ENCODE results near the gene SCAF1.
"Not testable (repeated sequence)": the region's sequence is repeated elsewhere in the genome, so short reads cannot be mapped to it uniquely, and the experiment has no call there.

Gene SCAF1

GRCh38 chr19:49615861-49616260 is 26.1 kb upstream of the SCAF1 start:
- no peak for DNase-seq (ENCODE audit: extremely low read depth in 1 of 2, low read depth in 1 of 2)

DNA sequence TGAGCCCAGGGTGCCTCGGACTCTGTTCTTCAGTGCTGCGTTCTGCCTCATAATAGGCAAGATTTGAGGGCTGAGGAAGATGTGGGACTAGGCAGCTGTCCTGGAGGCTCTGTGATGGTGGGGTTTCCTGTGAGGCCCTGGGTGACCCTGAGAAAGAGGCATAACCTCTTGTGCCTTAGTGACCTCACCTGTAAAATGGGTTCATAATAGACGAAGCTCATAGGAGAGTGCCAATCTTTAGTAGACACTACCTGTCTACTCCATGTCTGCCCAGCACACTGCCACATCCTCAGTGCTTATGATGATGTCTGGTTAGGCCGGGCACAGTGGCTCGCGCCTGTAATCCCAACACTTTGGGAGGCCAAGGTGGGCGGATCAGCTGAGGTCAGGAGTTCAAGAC is 25.5 kb upstream of the SCAF1 start:
- DNase-seq (ENCODE audit: extremely low read depth in 1 of 2, low read depth in 1 of 2): no peak

DNA sequence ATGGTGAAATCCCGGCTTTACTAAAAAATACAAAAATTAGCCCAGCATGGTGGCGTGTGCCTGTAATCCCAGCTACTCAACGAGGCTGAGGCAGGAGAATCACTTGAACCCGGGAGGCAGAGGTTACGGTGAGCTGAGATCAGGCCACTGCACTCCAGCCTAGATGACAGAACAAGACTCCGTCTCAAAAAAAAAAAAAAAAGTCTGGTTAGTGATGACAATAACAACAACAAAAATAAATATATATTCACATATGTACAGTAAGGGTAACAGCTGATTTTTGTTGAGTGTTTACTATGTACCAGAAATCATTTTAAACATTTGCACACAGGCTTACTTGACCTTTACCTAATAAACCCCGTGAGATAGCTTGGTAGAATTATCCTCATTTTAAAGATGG is 25.1 kb upstream of the SCAF1 start:
- DNase-seq (ENCODE audit: extremely low read depth in 1 of 2, low read depth in 1 of 2): no peak

- not testable (repeated sequence) for DNase-seq (ENCODE audit: extremely low read depth in 1 of 2, low read depth in 1 of 2)
Observed at GRCh38 chr19:49617860-49618259, 24.1 kb upstream of the SCAF1 start.

- DNase-seq (ENCODE audit: extremely low read depth in 1 of 2, low read depth in 1 of 2): no peak
Observed at GRCh38 chr19:49624967-49625910, 16.8 kb upstream of the SCAF1 start.

DNA sequence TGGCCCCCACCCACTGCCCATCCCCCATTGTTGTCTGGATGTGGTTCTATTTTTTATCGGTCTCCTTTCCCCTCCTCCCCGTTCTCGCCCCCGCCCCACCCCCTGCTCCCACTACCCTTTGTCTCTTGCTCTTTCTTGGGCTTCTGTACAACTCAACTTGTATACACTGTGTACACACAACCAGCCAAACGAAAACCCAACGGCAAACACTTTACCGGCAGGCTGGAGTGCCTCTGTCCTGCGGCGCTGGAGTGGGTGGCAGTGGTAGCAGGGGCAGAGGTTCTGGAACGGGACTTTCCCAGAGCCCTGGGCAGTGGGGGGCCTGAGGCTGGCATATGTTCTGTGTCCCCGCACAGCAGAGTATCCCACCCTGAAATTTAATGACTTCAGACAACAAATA is 15.8 kb upstream of the SCAF1 start:
- DNase-seq (ENCODE audit: extremely low read depth in 1 of 2, low read depth in 1 of 2): no peak

DNA sequence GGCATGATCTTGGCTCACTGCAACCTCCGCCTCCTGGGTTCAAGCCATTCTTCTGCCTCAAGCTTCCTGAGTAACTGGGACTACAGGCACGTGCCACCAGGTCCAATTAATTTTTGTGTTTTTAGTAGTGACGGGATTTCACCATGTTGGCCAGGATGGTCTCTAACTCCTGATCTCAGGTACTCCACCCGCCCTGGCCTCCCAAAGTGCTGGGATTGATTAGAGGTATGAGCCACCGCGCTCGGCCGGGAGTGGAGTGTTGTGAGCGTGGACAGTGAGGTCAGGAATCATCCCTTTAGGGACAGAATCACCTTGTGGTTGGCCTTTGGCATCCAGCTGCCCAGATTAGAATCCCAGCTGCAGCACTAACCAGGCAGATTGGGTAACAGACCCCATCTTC is 12.3 kb upstream of the SCAF1 start:
- no peak for DNase-seq (ENCODE audit: extremely low read depth in 1 of 2, low read depth in 1 of 2)

GRCh38 chr19:49631014-49631588 is 10.9 kb upstream of the SCAF1 start:
- DNase-seq (ENCODE audit: extremely low read depth in 1 of 2, low read depth in 1 of 2): no peak

GRCh38 chr19:49631610-49632192 is 10.3 kb upstream of the SCAF1 start:
- no peak for DNase-seq (ENCODE audit: extremely low read depth in 1 of 2, low read depth in 1 of 2)

DNA sequence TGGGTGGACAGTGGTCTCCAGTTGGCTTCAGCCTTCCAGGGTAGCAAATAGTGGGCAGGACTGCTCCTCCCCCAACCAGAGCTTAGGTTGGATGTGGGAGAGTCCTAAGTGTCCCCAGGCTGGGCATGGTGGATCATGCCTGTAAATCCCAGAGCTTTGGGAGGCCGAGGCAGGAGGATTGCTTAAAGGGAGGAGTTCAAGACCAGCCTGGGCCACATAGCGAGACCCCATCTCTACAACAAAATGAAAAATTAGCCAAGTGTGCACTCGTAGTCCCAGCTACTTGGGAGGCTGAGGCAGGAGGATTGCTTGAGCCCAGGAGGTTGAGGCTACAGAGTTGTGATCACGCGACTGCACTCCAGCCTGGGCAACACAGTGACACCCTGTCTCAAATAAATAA is 9.4 kb upstream of the SCAF1 start:
- DNase-seq (ENCODE audit: extremely low read depth in 1 of 2, low read depth in 1 of 2): no peak

DNA sequence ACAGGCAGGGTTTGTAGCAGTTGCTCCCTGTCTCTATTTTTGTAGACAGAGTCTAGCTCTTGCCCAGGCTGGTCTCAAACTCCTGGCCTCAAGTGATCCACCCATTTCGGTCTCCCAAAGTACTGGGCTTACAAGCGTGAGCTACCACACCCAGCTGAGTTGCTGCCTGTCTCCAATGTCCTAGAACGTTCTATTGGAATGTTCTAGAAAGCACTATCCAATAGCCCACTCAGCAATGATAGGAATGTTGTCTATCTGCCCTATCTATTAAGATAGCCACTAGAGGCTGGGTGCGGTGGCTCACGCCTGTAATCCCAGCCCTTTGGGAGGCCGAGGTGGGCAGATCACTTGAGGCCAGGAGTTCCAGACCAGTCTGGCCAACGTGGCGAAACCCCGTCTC is 8.7 kb upstream of the SCAF1 start:
- DNase-seq (ENCODE audit: extremely low read depth in 1 of 2, low read depth in 1 of 2): not testable (repeated sequence)

- no peak for DNase-seq (ENCODE audit: extremely low read depth in 1 of 2, low read depth in 1 of 2)
Observed at GRCh38 chr19:49635530-49636232, 6.3 kb upstream of the SCAF1 start.

- DNase-seq (ENCODE audit: extremely low read depth in 1 of 2, low read depth in 1 of 2): no peak
Observed at GRCh38 chr19:49636233-49636932, 5.6 kb upstream of the SCAF1 start.

GRCh38 chr19:49637821-49638738 is 3.9 kb upstream of the SCAF1 start:
- no peak for DNase-seq (ENCODE audit: extremely low read depth in 1 of 2, low read depth in 1 of 2)

DNA sequence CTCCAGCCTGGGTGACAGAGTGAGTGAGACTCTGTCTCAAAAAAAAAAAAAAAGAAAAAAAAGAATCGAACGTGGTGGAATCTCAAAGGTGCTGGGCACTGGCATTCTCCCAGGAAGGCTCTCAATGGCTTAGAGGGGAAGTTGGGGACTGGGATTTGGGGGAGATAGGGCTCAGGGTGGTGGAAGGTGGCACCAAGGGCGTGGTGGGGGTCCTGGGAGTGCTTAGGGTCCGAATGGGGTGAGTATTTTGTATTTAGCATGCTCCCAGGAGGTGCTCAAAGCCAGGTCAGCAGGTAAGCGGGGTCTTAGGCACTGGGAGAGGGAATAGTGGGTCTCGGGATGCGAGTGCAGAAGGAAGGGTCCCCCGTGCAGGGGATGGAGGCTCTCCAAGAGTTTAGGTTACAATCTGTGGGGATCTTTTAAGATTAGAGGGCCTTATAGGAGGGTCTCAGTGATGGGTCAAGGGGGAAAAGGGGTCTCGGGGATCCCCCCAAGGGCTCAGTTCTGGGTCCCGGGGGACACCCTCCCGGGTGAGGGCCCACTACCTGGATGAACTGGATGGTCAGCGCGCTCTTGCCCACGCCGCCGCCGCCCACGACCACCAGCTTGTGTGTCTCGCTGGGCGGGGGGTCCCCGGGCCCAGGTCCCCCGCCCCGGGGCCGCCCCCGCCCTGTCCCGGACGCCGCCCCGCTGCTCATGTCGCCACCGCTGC is 2.5 kb upstream of the SCAF1 start:
- no peak for DNase-seq (ENCODE audit: extremely low read depth in 1 of 2, low read depth in 1 of 2)

GRCh38 chr19:49640113-49640898 is 1.7 kb upstream of the SCAF1 start, which contains the start of gene RRAS:
Gene RRAS, minus strand, starts transcription at chr19:49640143. Its CDS starts 45 bp downstream, at chr19:49640098.
- DNase-seq (ENCODE audit: extremely low read depth in 1 of 2, low read depth in 1 of 2): peak; percentile 99 to 100

DNA sequence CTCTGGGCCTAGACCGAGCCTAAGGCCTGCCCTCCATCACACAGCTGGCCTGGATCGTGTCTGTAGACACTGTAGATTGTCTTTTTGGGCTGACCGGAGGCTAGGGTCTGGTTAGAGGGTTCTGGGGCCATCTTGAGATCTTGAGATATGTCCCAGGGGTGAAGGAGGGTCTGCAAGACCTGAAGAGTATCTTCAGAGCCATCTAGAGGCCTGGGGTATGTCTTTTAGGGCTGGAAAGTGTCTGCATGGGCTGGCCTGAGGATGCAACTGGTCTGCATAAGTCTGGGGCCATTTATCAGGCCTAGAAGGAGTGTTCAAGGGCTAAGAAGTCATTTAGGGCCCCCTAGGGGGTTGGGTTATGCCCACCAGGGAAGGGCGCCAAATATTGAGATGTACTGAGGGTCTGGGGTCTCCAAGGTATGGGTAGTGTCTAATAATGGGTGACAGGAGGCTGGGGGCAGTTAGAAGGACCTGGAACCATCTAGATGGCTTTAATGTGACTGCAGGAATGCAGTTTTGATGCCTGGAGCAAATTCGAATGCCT is 555 bp downstream of the SCAF1 start:
- no peak for DNase-seq (ENCODE audit: extremely low read depth in 1 of 2, low read depth in 1 of 2)

DNA sequence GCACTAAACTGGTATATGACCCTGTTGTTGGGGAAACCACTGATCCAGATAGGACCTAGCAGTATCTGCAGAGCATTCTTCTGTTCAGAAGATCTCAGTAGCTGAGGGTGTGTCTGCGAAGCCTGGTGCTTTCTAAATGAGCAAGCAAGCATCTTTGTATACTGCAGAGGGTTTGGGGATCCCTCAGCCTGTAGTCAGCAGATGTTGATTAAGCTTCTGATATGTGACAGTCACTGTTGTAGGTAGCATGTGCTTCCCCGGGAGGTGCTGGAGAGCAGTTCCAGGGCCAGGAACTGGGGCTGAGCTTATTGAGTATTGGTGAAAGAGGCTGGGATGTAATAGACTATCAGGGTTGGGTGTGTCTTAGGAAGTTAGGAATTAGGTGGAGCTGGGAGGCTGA is 1.5 kb downstream of the SCAF1 start:
- no peak for DNase-seq (ENCODE audit: extremely low read depth in 1 of 2, low read depth in 1 of 2)

Data from activated CD8-positive, alpha-beta memory T cell treated with anti-CD3 and anti-CD28 coated beads for 1 hour (primary cell).